H1 (cell line): ENCODE data around the gene IVNS1ABP. TPM values are rescaled to one million over a fixed set of nuclear protein-coding genes. Genes with fewer than 3 reads are reported as not detected.

ENCODE experiments used
- CTCF ChIA-PET: fragments of 300-600 bp; sonication (Branson Sonifier 250); formaldehyde crosslinking; loops from one replicate; lab custom pipeline; 2021; ENCODE audit not compliant: partially characterized antibody; lab: Charles Lee
- POLR2A ChIA-PET: fragments of 300-600 bp; sonication (Branson Sonifier 250); formaldehyde crosslinking; loops from one replicate; lab custom pipeline; 2021; ENCODE audit warnings: inconsistent platforms; ENCODE audit not compliant: partially characterized antibody; lab: Charles Lee
- DNase-seq, 2 experiments: peaks; one replicate each; pipeline versions ENCODE4 v3.0.0 to v3.0.0-alpha.2; 2010 to 2022; ENCODE audit warnings: low spot score in 2 of 2, low read depth in 1 of 2, mixed read lengths in 1 of 2
- FAIRE-seq: peaks from 2 replicates; lab custom pipeline; 2011; peaks lifted over from hg19 to GRCh38; lab: Jason Lieb, UNC
- H2AFZ ChIP-seq: 2 replicates; pipeline ENCODE4 v1.8.1; 2012; ENCODE audit warnings: low read length, inconsistent platforms
- H2AK5ac ChIP-seq: 2 replicates; pipeline ENCODE4 v1.6.1; 2013; ENCODE audit warnings: low read depth, low read length
- H2BK120ac ChIP-seq: replicated peaks from 2 replicates; pipeline ENCODE3; 2013; ENCODE audit warnings: low read depth, low read length, inconsistent platforms
- H2BK12ac ChIP-seq: 2 replicates; pipeline ENCODE4 v1.6.1; 2013; ENCODE audit warnings: low read depth, low read length
- H2BK15ac ChIP-seq: 2 replicates; pipeline ENCODE4 v1.6.1; 2013; ENCODE audit warnings: low read length
- H2BK20ac ChIP-seq: 2 replicates; pipeline ENCODE4 v1.6.1; 2013; ENCODE audit warnings: low read length
- H2BK5ac ChIP-seq: 2 replicates; pipeline ENCODE4 v1.6.1; 2013; ENCODE audit warnings: low read depth, low read length
- H3K14ac ChIP-seq: 2 replicates; pipeline ENCODE4 v1.6.1; 2013; ENCODE audit warnings: inconsistent platforms; ENCODE audit not compliant: insufficient read length
- H3K18ac ChIP-seq: 2 replicates; pipeline ENCODE4 v1.6.1; 2013; ENCODE audit warnings: low read length; ENCODE audit errors: extremely low read depth
- H3K23ac ChIP-seq: 2 replicates; pipeline ENCODE4 v1.6.1; 2013; ENCODE audit warnings: inconsistent platforms; ENCODE audit not compliant: insufficient read length
- H3K23me2 ChIP-seq: 2 replicates; pipeline ENCODE4 v1.6.1; 2013; ENCODE audit warnings: low read depth, low read length
- H3K27ac ChIP-seq: 2 replicates; pipeline ENCODE4 v1.6.1; 2011; ENCODE audit warnings: low read depth, low read length, inconsistent platforms
- H3K27me3 ChIP-seq, 4 experiments: replicated peaks in 1 of 4; 1 replicate in 1 of 4; 2 replicates in 3 of 4; pipeline versions ENCODE4 v1.6.1 to v1.8.1; 2011 to 2013; ENCODE audit warnings: low read length in 3 of 4, mild to moderate bottlenecking in 3 of 4, inconsistent platforms in 2 of 4, mixed read lengths in 2 of 4, moderate library complexity in 1 of 4; ENCODE audit not compliant: control insufficient read depth in 3 of 4, insufficient read depth in 3 of 4; ENCODE audit errors: extremely low read depth in 1 of 4
- H3K36me3 ChIP-seq, 4 experiments: 2 replicates each; pipeline versions ENCODE4 v1.6.1 to v1.8.1; 2011 to 2013; ENCODE audit warnings: mild to moderate bottlenecking in 4 of 4, low read length in 3 of 4, moderate library complexity in 2 of 4, control low read depth in 1 of 4, inconsistent platforms in 1 of 4; ENCODE audit not compliant: insufficient read depth in 4 of 4, control insufficient read depth in 2 of 4
- H3K4ac ChIP-seq: replicated peaks from 2 replicates; pipeline ENCODE3; 2013; ENCODE audit warnings: low read length, low read depth, mixed read lengths, inconsistent platforms; ENCODE audit not compliant: insufficient read length
- H3K4me1 ChIP-seq, 4 experiments: replicated peaks in 1 of 4; 1 replicate in 1 of 4; 2 replicates in 3 of 4; pipeline versions ENCODE4 v1.6.1 to v1.8.1; 2011 to 2013; ENCODE audit warnings: low read length in 3 of 4, inconsistent platforms in 2 of 4, mixed read lengths in 1 of 4; ENCODE audit not compliant: insufficient read depth in 4 of 4, control insufficient read depth in 3 of 4
- H3K4me2 ChIP-seq, 2 experiments: 2 replicates each; pipeline versions ENCODE4 v1.6.1 to v1.8.1; 2011 to 2013; ENCODE audit warnings: low read depth in 2 of 2, low read length in 2 of 2, control low read depth in 1 of 2, inconsistent platforms in 1 of 2, mild to moderate bottlenecking in 1 of 2; ENCODE audit not compliant: insufficient read depth in 1 of 2
- H3K4me3 ChIP-seq, 4 experiments: fragments of 200-600, 300-600 bp in 1 of 4; sonication (generic), shearing (Covaris generic), sonication (Bioruptor Twin) in 1 of 4; 2 replicates each; pipeline versions ENCODE4 v1.5.1 to v1.8.1; 2011 to 2016; ENCODE audit warnings: low read length in 4 of 4, low read depth in 3 of 4, control low read depth in 2 of 4, inconsistent platforms in 2 of 4, mild to moderate bottlenecking in 2 of 4, mixed read lengths in 1 of 4, moderate library complexity in 1 of 4; ENCODE audit not compliant: insufficient read depth in 2 of 4; ENCODE audit errors: extremely low read depth in 1 of 4
- H3K56ac ChIP-seq: replicated peaks from 2 replicates; pipeline ENCODE3; 2013; ENCODE audit warnings: low read depth, mild to moderate bottlenecking, mixed read lengths, low read length, inconsistent platforms; ENCODE audit not compliant: insufficient read length
- H3K79me1 ChIP-seq: 2 replicates; pipeline ENCODE4 v1.6.1; 2013; ENCODE audit warnings: low read depth, low read length, control low read depth
- H3K79me2 ChIP-seq, 2 experiments: 2 replicates each; pipeline versions ENCODE4 v1.6.1 to v1.8.1; 2012 to 2013; ENCODE audit warnings: low read length in 2 of 2, mild to moderate bottlenecking in 2 of 2, inconsistent platforms in 1 of 2; ENCODE audit not compliant: insufficient read depth in 2 of 2, control insufficient read depth in 1 of 2
- H3K9ac ChIP-seq, 4 experiments: replicated peaks in 1 of 4; 1 replicate in 1 of 4; 2 replicates in 3 of 4; pipeline versions ENCODE4 v1.6.1 to v1.8.1; 2011 to 2013; ENCODE audit warnings: low read depth in 3 of 4, low read length in 3 of 4, control low read depth in 2 of 4, mild to moderate bottlenecking in 2 of 4, moderate library complexity in 2 of 4, inconsistent platforms in 1 of 4; ENCODE audit errors: extremely low read depth in 1 of 4
- H3K9me3 ChIP-seq, 2 experiments: 2 replicates each; pipeline versions ENCODE4 v1.6.1 to v1.8.1; 2012 to 2013; ENCODE audit warnings: mild to moderate bottlenecking in 2 of 2, moderate library complexity in 2 of 2, control low read depth in 1 of 2, inconsistent platforms in 1 of 2, low read depth in 1 of 2, low read length in 1 of 2, mixed read lengths in 1 of 2; ENCODE audit not compliant: insufficient read depth in 2 of 2
- H4K20me1 ChIP-seq, 2 experiments: replicated peaks in 1 of 2; 2 replicates each; pipeline versions ENCODE3 to v1.8.1; 2011 to 2013; ENCODE audit warnings: inconsistent platforms in 2 of 2, low read length in 2 of 2, mild to moderate bottlenecking in 1 of 2; ENCODE audit not compliant: insufficient read depth in 2 of 2, control insufficient read depth in 1 of 2
- H4K5ac ChIP-seq: 2 replicates; pipeline ENCODE4 v1.6.1; 2013; ENCODE audit warnings: low read length, low read depth, mixed read lengths, inconsistent platforms; ENCODE audit not compliant: insufficient read length
- H4K8ac ChIP-seq: 2 replicates; pipeline ENCODE4 v1.8.0; 2013; ENCODE audit warnings: mild to moderate bottlenecking, moderate library complexity, low read length, inconsistent platforms; ENCODE audit not compliant: insufficient read depth; ENCODE audit errors: extremely low read depth
- H4K91ac ChIP-seq: replicated peaks from 2 replicates; pipeline ENCODE3; 2013; ENCODE audit warnings: low read length, mixed read lengths, inconsistent platforms; ENCODE audit not compliant: insufficient read length
- ASH2L ChIP-seq: fragments of 200-600, 300-600 bp; sonication (generic); IDR thresholded peaks from one replicate; pipeline ENCODE4 v1.7.1; 2017; ENCODE audit warnings: low read length
- CBX5 ChIP-seq: fragments of 300-800, 300-1000 bp; sonication (generic); IDR thresholded peaks from 2 replicates; pipeline ENCODE4 v1.7.1; 2016; ENCODE audit warnings: antibody characterized with exemption, low read length, low read depth
- CBX8 ChIP-seq: fragments of 300-800, 300-1000 bp; sonication (generic); IDR thresholded peaks from 2 replicates; pipeline ENCODE4 v1.7.1; 2016; ENCODE audit warnings: low read depth, low read length, borderline replicate concordance
- CREB1 ChIP-seq: IDR thresholded peaks from 2 replicates; pipeline ENCODE4 v1.6.1; 2012; ENCODE audit warnings: inconsistent platforms
- GTF2F1 ChIP-seq: IDR thresholded peaks from 2 replicates; pipeline ENCODE4 v1.6.1; 2012; ENCODE audit warnings: low read depth, low read length, improper control_type of control experiment, borderline replicate concordance
- HDAC2 ChIP-seq, 2 experiments: fragments of 300-600 bp in 1 of 2; sonication (generic) in 1 of 2; IDR thresholded peaks; 2 replicates each; pipeline ENCODE4 v1.6.1; 2011 to 2012; ENCODE audit warnings: low read depth in 2 of 2, low read length in 2 of 2, mild to moderate bottlenecking in 2 of 2, moderate library complexity in 2 of 2, borderline replicate concordance in 1 of 2, inconsistent platforms in 1 of 2
- JUN ChIP-seq: IDR thresholded peaks from 2 replicates; pipeline ENCODE4 v1.6.1; 2011; ENCODE audit warnings: low read depth, mild to moderate bottlenecking, improper control_type of control experiment, low read length
- MAFK ChIP-seq: IDR thresholded peaks from 2 replicates; pipeline ENCODE4 v1.6.1; 2012; ENCODE audit warnings: low read depth, mild to moderate bottlenecking, improper control_type of control experiment, low read length
- POLR2AphosphoS5 ChIP-seq: IDR thresholded peaks from 2 replicates; pipeline ENCODE4 v1.6.1; 2011; ENCODE audit warnings: low read depth, low read length
- RAD21 ChIP-seq, 2 experiments: IDR thresholded peaks in 1 of 2; conservative IDR thresholded peaks in 1 of 2; 2 replicates each; pipeline ENCODE4 v1.6.1; 2011; ENCODE audit warnings: low read depth in 2 of 2, low read length in 2 of 2, improper control_type of control experiment in 1 of 2, inconsistent platforms in 1 of 2, mild to moderate bottlenecking in 1 of 2, moderate library complexity in 1 of 2
- RFX5 ChIP-seq: IDR thresholded peaks from 2 replicates; pipeline ENCODE4 v1.6.1; 2011; ENCODE audit warnings: low read depth, low read length, improper control_type of control experiment, borderline replicate concordance
- RXRA ChIP-seq: IDR thresholded peaks from 2 replicates; pipeline ENCODE4 v1.6.1; 2011; ENCODE audit warnings: low read depth, mild to moderate bottlenecking, low read length, moderate library complexity; ENCODE audit not compliant: insufficient read depth
- TCF12 ChIP-seq: IDR thresholded peaks from 2 replicates; pipeline ENCODE4 v1.6.1; 2011; ENCODE audit warnings: low read depth, mild to moderate bottlenecking, low read length
- WGBS, 2 experiments: shearing (Covaris generic) in 1 of 2; methylation state at CpG; one replicate each; pipeline versions ENCODE4 v1.1.6 to v1.1.7; 2013 to 2015; ENCODE audit warnings: low lambda C conversion rate in 2 of 2, mixed read lengths in 2 of 2, inconsistent platforms in 1 of 2, low coverage in 1 of 2, missing lambda C conversion rate in 1 of 2; ENCODE audit not compliant: insufficient replicate concordance in 2 of 2, insufficient coverage in 1 of 2, insufficient read length in 1 of 2; ENCODE audit errors: extremely low coverage in 1 of 2, missing lambda C conversion rate in 1 of 2; 5-methylcytosine and 5-hydroxymethylcytosine counted together
- polyA plus RNA-seq, 7 experiments: library from polyadenylated mRNA; depleted of rRNA in 3 of 7; stranded (reverse) in 5 of 7; unstranded in 2 of 7; fragments of >200 nt in 5 of 7; fragments of 200-250 nt in 2 of 7; gene quantifications; 1 replicate in 5 of 7; 2 replicates in 1 of 7; 4 replicates in 1 of 7; pipeline versions ENCODE4 v1.2.1 to v1.2.3, GENCODE V29; 2011 to 2013; ENCODE audit warnings: missing spikeins in 2 of 7, mixed read lengths in 2 of 7
- total RNA-seq: library from RNA; stranded (reverse); fragmentation: NEBNext Ultra II Directional; extraction: Animal tissue kit (Norgen Biotek cat#: 25700); gene quantifications from 2 replicates; pipeline ENCODE4 v1.2.1, GENCODE V29; 2021

The IVNS1ABP gene
- total and polyA plus RNA-seq, 2 of the 8 experiments (the other 6 are each of a cell fraction or from before 2014, with no cell fraction given): 65.9 to 189 TPM

DNA sequence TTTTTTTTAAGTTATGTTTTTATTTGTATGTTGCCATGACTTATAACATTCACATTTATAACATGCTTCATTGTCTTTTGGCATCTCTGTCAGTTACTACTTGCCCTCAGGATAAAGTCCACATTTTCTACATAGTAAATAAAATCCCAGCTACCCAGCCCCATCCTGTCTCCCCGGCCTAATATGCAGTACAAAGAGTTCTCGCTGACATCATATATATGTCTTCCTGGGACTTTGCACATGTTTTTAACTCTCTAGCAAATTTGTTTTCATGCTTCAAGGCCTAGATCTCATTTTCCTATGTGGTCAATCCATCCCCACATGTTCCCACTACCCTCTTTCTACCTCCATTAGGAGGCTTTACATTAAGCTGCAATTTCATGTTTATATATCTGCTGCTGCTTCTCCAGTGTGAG lies 33.0 kb upstream of the IVNS1ABP start:
- no peak overlapping the region for H2BK15ac ChIP-seq
- no peaks in the 10 kb centered on the region for H3K36me3 ChIP-seq
- CTCF ChIA-PET: interaction anchor here (0.7 to 1.2 kb wide), 4 partner anchors 106 to 245 kb away, joined by 3 read pairs; no protein-coding TSS in a partner anchor
- H3K4me1 ChIP-seq: no peaks in the 10 kb centered on the region
- no peaks in the 10 kb centered on the region for H3K27me3 ChIP-seq
- no peak overlapping the region for H3K27ac ChIP-seq
- H2BK12ac ChIP-seq: no peak overlapping the region
- FAIRE-seq (no peak), DNase-seq (no peak)
- no peak overlapping the region for H3K23ac ChIP-seq
- no peak overlapping the region for H3K4ac ChIP-seq
- H4K91ac ChIP-seq: no peak overlapping the region
- H3K56ac ChIP-seq: no peak overlapping the region
- no peak overlapping the region for H2AK5ac ChIP-seq
- H3K4me3 ChIP-seq: no peak overlapping the region
- no peak overlapping the region for H3K18ac ChIP-seq
- no peak overlapping the region for H4K5ac ChIP-seq
- no peak overlapping the region for H2BK120ac ChIP-seq
- no peak overlapping the region for H2AFZ ChIP-seq
- H3K14ac ChIP-seq: no peak overlapping the region
- POLR2A ChIA-PET: no interaction called here
- H3K9me3 ChIP-seq: no peaks in the 10 kb centered on the region
- H3K79me2 ChIP-seq: no peaks in the 10 kb centered on the region
- 92% methylated on average over 2 of the region's 2 CpGs; no CpG with 5 or more reads in 1 of the 2 experiments for WGBS, 2 experiments
- H3K23me2 ChIP-seq: no peaks in the 10 kb centered on the region
- H3K79me1 ChIP-seq: no peaks in the 10 kb centered on the region
- no peak overlapping the region for H2BK20ac ChIP-seq
- no peak overlapping the region for H2BK5ac ChIP-seq
- H4K8ac ChIP-seq: no peak overlapping the region
- no peaks in the 10 kb centered on the region for H4K20me1 ChIP-seq
- H3K4me2 ChIP-seq: no peak overlapping the region
- TF ChIP-seq GTF2F1 (no peak), HDAC2 (IDR thresholded peaks at IDR 0.05; ENCODE audit: borderline replicate concordance in 1 of 2, low read depth in 2 of 2, low read length in 2 of 2) (no peak), MAFK (no peak), CBX5 (no peak), ASH2L (no peak), RFX5 (no peak), POLR2AphosphoS5 (no peak), CREB1 (no peak), TCF12 (no peak), RXRA (no peak), RAD21 (IDR thresholded peaks at IDR 0.05 in 1 of 2, conservative IDR thresholded peaks at IDR 0.05 in 1 of 2; ENCODE audit: low read depth in 2 of 2, low read length in 2 of 2) (no peak), JUN (no peak), CBX8 (no peak)
- no peak overlapping the region for H3K9ac ChIP-seq
